ENCODE results near the gene RPS6KB2. TPM values are rescaled to one million over a fixed set of nuclear protein-coding genes. Genes with fewer than 3 reads are reported as not detected.
"Not testable (repeated sequence)": the region's sequence is repeated elsewhere in the genome, so short reads cannot be mapped to it uniquely, and the experiment has no call there.

The RPS6KB2 gene
- total RNA-seq, 1 donor from 2014 or later: 25.1 TPM

DNA sequence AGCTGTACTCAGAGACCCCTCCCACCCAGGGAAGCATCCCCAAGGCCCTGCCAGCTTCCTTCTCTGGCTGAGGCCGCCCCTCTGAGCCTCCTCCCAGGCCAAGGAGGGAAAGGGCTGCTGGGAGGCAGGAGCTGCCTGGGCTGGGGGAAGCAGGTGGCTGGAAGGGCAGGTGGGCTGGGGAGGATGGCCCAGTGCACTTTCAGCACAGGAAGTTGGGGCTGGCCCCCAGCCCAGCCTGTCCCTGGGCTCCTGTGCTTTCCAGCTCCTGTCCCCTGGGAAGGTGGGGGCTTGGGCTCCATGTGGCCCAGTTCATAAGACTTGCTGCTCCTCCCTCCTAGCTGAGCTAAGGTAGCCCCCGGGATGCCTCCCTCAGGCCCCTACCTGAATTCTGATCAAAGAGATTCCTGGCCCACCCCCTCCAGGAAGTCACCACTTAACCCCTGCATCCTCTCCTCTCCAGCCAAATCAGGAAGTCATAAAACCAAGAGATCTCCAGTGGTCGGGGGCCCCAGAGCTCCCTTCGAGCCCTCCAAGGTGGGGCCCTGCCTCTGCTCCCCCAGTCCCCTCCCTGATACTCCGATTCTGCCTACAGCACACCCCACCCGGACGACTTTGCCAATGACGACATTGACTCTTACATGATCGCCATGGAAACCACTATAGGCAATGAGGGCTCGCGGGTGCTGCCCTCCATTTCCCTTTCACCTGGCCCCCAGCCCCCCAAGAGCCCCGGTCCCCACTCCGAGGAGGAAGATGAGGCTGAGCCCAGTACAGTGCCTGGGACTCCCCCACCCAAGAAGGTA lies 31.5 kb upstream of the RPS6KB2 start:
- intact Hi-C loops (cut with micrococcal nuclease): no loop called here
- DNase-seq: no peak
- ATAC-seq: no peak

- intact Hi-C loops (cut with micrococcal nuclease): no loop called here
- ATAC-seq (no peak), DNase-seq (no peak)
Observed at GRCh38 chr11:67397536-67397935, 30.8 kb upstream of the RPS6KB2 start.

- ATAC-seq (no peak), DNase-seq (no peak)
- intact Hi-C loops (cut with micrococcal nuclease): no loop called here
Observed at GRCh38 chr11:67397986-67398660, 30.2 kb upstream of the RPS6KB2 start.

DNA sequence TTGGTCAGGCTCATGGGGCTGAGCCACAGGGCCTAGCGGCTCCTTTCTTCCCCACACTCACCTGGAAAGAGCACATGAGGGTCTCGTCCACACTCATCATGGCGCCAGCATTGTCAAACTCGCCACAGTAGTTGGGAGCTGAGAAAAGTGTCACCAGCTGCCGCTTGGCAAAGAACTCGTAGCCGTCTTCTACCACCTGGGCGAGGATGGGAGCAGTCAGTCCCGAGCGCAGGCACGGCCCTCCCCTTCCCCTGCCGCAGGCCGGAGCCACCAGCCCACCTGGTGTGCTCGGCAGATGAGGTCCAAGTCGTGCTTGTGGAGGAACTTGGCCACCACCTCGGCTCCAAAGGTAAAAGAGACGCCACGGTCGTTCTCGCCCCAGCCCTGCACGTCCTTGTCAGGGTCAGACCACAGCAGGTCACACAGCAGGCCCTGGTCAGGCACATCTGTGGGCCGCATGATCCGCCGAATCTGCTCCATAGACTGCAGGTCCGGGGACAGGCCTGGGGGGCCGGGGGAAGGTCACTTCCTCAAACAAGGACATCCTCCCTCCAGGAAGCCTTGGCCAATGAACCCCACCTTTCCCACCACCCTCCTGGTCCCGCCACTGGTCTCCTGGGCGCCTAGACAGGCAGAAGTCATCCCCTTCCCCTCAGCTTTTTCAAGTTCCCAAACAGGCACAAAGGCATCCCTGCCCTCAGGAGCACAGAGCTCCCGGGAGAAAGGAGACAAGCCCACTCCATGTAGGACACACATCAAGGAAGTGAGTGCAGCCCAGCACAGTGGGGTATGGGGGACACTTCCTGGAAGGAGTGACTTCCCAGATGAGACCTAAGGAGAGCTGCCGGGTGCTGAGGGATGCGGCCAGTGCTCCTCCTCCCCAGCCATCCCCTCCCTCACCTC lies 29.4 kb upstream of the RPS6KB2 start:
- no peak for DNase-seq
- intact Hi-C loops (cut with micrococcal nuclease): no loop called here
- ATAC-seq: no peak

- intact Hi-C loops (cut with micrococcal nuclease): no loop called here
- DNase-seq (no peak), ATAC-seq (peak; percentile 6)
Observed at GRCh38 chr11:67400251-67400941, 27.9 kb upstream of the RPS6KB2 start.

GRCh38 chr11:67400942-67401494 lies 27.3 kb upstream of the RPS6KB2 start:
- ATAC-seq (no peak), DNase-seq (no peak)
- intact Hi-C loops (cut with micrococcal nuclease): no loop called here

GRCh38 chr11:67401495-67402191 lies 26.7 kb upstream of the RPS6KB2 start, which contains the start of gene PPP1CA:
PPP1CA (minus strand) TSS chr11:67401858; CDS start chr11:67401782, 76 bp downstream.
- DNase-seq (peak; percentile 95), ATAC-seq (peak; percentile 87)
- intact Hi-C loops (cut with micrococcal nuclease): no loop called here

DNA sequence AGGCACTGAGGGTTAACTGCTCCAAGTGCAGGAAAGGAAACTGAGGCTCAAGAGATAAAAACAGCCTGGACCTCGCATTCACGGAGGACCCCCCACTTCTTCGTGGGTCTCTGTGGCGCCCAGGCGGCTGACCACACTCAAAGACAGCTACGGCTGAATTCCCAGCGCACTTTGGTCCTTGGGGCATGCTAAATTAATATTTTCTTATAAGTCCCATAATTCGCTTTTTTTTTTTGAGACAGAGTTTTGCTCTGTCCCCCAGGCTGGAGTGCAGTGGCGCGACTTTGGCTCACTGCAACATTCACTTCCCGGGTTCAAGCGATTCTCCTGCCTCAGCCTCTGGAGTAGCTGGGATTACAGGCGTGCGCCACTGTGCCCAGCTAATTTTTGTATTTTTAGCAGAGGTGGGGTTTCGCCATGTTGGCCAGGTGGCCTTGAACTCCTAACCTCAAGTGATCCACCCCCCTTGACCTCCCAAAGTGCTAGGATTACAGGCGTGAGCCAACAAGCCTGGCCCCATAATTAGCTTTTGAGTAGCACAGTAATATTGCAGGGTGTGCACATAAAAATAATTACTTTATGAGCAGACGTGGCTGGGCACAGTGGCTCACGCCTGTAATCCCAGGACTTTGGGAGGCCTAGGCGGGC lies 26.0 kb upstream of the RPS6KB2 start:
- ATAC-seq; DNase-seq; intact Hi-C loops (cut with micrococcal nuclease): not testable (repeated sequence)

- intact Hi-C loops (cut with micrococcal nuclease); DNase-seq; ATAC-seq: not testable (repeated sequence)
Observed at GRCh38 chr11:67403085-67403484, 25.2 kb upstream of the RPS6KB2 start.

- no peak for DNase-seq
- no peak for ATAC-seq
- intact Hi-C loops (cut with micrococcal nuclease): no loop called here
Observed at GRCh38 chr11:67404515-67405195, 23.6 kb upstream of the RPS6KB2 start.

DNA sequence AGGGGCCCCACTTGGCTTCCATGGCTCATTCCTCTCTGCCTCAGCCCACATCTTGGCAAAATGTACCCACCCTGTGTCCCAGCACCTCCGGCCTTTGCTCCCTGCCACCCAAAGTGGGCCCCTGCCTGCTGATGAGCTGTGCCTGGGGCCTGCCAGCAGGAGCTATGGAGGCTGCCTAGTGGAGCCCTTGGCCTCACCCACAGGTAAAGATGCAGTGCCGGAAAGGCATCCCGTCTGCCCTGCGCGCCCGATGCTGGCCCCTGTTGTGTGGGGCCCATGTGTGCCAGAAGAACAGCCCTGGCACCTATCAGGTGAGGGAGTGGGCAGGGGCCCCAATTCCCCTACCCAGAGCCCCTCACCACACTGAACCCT lies 23.1 kb upstream of the RPS6KB2 start:
- intact Hi-C loops (cut with micrococcal nuclease): no loop called here
- DNase-seq: no peak
- no peak for ATAC-seq

GRCh38 chr11:67405688-67406339 lies 22.5 kb upstream of the RPS6KB2 start:
- no peak for DNase-seq
- intact Hi-C loops (cut with micrococcal nuclease): no loop called here
- ATAC-seq: no peak

DNA sequence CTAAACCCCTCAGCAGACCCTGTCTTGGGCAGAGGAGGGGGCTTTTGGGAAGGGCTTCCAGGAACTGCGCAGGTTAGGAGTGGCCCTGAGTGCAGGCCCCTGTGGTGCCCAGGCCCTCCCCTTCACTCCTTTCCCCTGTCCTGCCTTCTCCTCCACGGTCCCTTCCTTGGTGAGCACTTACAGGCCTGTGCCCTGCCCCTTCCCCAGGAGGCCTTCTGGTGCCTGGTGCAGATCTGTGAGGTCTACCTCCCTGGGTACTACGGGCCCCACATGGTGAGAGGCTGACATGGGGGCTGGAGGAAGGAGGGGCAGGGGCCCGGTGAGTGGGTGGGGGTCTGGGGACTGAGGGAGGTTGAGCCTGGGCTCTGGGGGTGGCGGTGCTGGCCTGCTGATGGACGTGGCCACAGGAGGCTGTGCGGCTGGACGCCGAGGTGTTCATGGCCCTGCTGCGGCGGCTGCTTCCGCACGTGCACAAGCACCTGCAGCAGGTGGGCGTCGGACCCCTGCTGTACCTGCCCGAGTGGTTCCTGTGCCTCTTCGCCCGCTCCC lies 21.8 kb upstream of the RPS6KB2 start:
- ATAC-seq (no peak), DNase-seq (no peak)
- intact Hi-C loops (cut with micrococcal nuclease): no loop called here

- intact Hi-C loops (cut with micrococcal nuclease): no loop called here
- ATAC-seq (no peak), DNase-seq (no peak)
Observed at GRCh38 chr11:67406969-67407687, 21.2 kb upstream of the RPS6KB2 start.

GRCh38 chr11:67407688-67408163 lies 20.6 kb upstream of the RPS6KB2 start:
- DNase-seq (no peak), ATAC-seq (no peak)
- intact Hi-C loops (cut with micrococcal nuclease): no loop called here
